ENCODE measurements around the gene ARV1.
A peak's percentile ranks its signal among the peaks of the same experiment; 100 is the strongest.
"Not testable (repeated sequence)": the region's sequence is repeated elsewhere in the genome, so short reads cannot be mapped to it uniquely, and the experiment has no call there.

The ARV1 gene

GRCh38 chr1:231020139-231020601 is 41.3 kb downstream of the ARV1 start:
- no peak for DNase-seq

- DNase-seq = no peak
These were observed 41.9 kb downstream of the ARV1 start for GRCh38 chr1:231020816-231021215.

GRCh38 chr1:231021540-231022031 is 42.7 kb downstream of the ARV1 start:
- DNase-seq = no peak

- DNase-seq = not testable (repeated sequence)
These were observed 43.6 kb downstream of the ARV1 start for GRCh38 chr1:231022543-231022942.

GRCh38 chr1:231023150-231023549 is 44.3 kb downstream of the ARV1 start:
- no peak for DNase-seq

GRCh38 chr1:231026576-231026975 is 47.7 kb downstream of the ARV1 start:
- no peak for DNase-seq

GRCh38 chr1:231027136-231027925 is 48.4 kb downstream of the ARV1 start:
- DNase-seq = no peak

GRCh38 chr1:231027971-231028370 is 49.1 kb downstream of the ARV1 start:
- no peak for DNase-seq

GRCh38 chr1:231028682-231029081 is 49.8 kb downstream of the ARV1 start:
- peak; percentile 19 for DNase-seq

- DNase-seq = not testable (repeated sequence)
These were observed 50.4 kb downstream of the ARV1 start for GRCh38 chr1:231029247-231029646.

- no peak for DNase-seq
These were observed 50.9 kb downstream of the ARV1 start for GRCh38 chr1:231029841-231030240.

- DNase-seq = no peak
These were observed 54.1 kb downstream of the ARV1 start for GRCh38 chr1:231032963-231033362.

- no peak for DNase-seq
These were observed 56.9 kb downstream of the ARV1 start for GRCh38 chr1:231035799-231036198.

- no peak for DNase-seq
These were observed 57.5 kb downstream of the ARV1 start for GRCh38 chr1:231036416-231036815.

GRCh38 chr1:231037585-231038517 is 59.0 kb downstream of the ARV1 start:
- no peak for DNase-seq

GRCh38 chr1:231039161-231040018 is 60.5 kb downstream of the ARV1 start:
- DNase-seq = peak; percentile 56

- DNase-seq = peak; percentile 57
These were observed 61.3 kb downstream of the ARV1 start, which contains the start of gene FAM89A for GRCh38 chr1:231040019-231040799. Gene FAM89A, minus strand, starts transcription at chr1:231040254. Its CDS starts 43 bp downstream, at chr1:231040211.

GRCh38 chr1:231040800-231041718 is 62.2 kb downstream of the ARV1 start:
- DNase-seq = peak; percentile 36

GRCh38 chr1:231041719-231042261 is 62.9 kb downstream of the ARV1 start:
- DNase-seq = no peak

GRCh38 chr1:231044588-231044987 is 65.7 kb downstream of the ARV1 start:
- DNase-seq = no peak

Data from NCI-H146 (cell line).